Stomach (tissue), 4 donors: Measurements from ENCODE around the gene CISH.

ENCODE experiments used
- POLR2A ChIP-seq, 4 donors: fragments of 450-650 bp; IDR thresholded peaks; one replicate each; pipeline ENCODE4 v1.6.1; 2016; ENCODE audit warnings: antibody characterized with exemption in 4 of 4, control low read depth in 2 of 4, mild to moderate bottlenecking in 1 of 4, moderate library complexity in 1 of 4
- POLR2AphosphoS5 ChIP-seq, 3 donors: sonication (generic); formaldehyde crosslinking; IDR thresholded peaks; one replicate each; pipeline ENCODE4 v1.6.1; 2016; ENCODE audit warnings: antibody characterized with exemption in 3 of 3
- TF ChIP-seq, protein P1 (sequence below), 7 experiments: fragments of 450-650 bp in 4 of 7; fragments of 200-600 bp in 3 of 7; sonication (generic) in 3 of 7; IDR thresholded peaks; one replicate each; pipeline ENCODE4 v1.5.1; 2016 to 2019; ENCODE audit warnings: antibody characterized with exemption in 7 of 7, control low read depth in 2 of 7, mild to moderate bottlenecking in 1 of 7

DNA sequence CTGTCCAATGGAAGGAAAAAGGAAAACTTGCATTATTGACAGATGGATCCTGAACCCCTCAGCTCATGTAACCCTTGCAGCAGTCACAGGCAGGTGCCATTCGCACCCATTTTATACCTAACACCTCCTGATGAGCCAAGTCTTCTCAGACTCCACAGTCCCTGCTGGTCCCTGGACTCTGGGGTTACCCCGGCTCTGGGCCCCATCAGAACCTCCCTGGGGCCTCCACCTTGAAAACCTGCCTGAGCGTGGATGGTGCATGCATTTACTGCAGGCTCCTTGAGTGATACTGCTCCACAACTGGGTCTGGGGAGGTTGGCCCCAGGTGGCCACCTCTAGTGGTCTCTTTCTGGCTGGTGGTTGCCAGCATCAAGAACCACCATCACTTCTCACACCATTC, 47.3 kb upstream of the CISH start:
- TF ChIP-seq POLR2A (IDR thresholded peaks at IDR 0.05) (no peak), POLR2AphosphoS5 (IDR thresholded peaks at IDR 0.05) (no peak)
- TF ChIP-seq, protein P1, sequence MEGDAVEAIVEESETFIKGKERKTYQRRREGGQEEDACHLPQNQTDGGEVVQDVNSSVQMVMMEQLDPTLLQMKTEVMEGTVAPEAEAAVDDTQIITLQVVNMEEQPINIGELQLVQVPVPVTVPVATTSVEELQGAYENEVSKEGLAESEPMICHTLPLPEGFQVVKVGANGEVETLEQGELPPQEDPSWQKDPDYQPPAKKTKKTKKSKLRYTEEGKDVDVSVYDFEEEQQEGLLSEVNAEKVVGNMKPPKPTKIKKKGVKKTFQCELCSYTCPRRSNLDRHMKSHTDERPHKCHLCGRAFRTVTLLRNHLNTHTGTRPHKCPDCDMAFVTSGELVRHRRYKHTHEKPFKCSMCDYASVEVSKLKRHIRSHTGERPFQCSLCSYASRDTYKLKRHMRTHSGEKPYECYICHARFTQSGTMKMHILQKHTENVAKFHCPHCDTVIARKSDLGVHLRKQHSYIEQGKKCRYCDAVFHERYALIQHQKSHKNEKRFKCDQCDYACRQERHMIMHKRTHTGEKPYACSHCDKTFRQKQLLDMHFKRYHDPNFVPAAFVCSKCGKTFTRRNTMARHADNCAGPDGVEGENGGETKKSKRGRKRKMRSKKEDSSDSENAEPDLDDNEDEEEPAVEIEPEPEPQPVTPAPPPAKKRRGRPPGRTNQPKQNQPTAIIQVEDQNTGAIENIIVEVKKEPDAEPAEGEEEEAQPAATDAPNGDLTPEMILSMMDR (IDR thresholded peaks at IDR 0.05) = no peak
